AG04449 (cell line): ENCODE data around the gene TMC4.

Experiments
- CTCF ChIA-PET: fragments of 350-600 bp; formaldehyde crosslinking; extraction: SDS; loops from one replicate; lab custom pipeline; 2021; ENCODE audit warnings: antibody characterized with exemption; lab: Yijun Ruan, JAX
- POLR2A ChIA-PET: fragments of 400-600, 350-600 bp; formaldehyde crosslinking; extraction: SDS; loops from one replicate; lab custom pipeline; 2020; ENCODE audit warnings: antibody characterized with exemption, inconsistent platforms; lab: Yijun Ruan, JAX
- DNase-seq: peaks from one replicate; pipeline ENCODE4 v3.0.0-alpha.2; 2010; ENCODE audit warnings: low read depth, low spot score
- H3K4me3 ChIP-seq: 2 replicates; pipeline ENCODE4 v1.5.1; 2011; ENCODE audit warnings: low read depth, mild to moderate bottlenecking, control low read depth, low read length
- CTCF ChIP-seq: IDR thresholded peaks from one replicate; pipeline ENCODE4 v1.5.1; 2011; ENCODE audit warnings: mild to moderate bottlenecking, moderate library complexity, low read length, control low read depth, inconsistent platforms; ENCODE audit not compliant: insufficient read depth; ENCODE audit errors: missing control alignments

The TMC4 gene

GRCh38 chr19:54156953-54157352 lies 16.0 kb downstream of the TMC4 start:
- DNase-seq, result no peak
- CTCF ChIA-PET, result interaction anchor here (1.4 to 1.8 kb wide), 3 partner anchors 12 to 235 kb away, joined by 3 to 9 read pairs (median 6); no protein-coding TSS in a partner anchor
- POLR2A ChIA-PET, result no interaction called here
- no peak for TF ChIP-seq CTCF
- no peak overlapping the region for H3K4me3 ChIP-seq

- ChIA-PET CTCF (interaction anchor here (1.7 kb wide), 1 partner anchor 13 kb away, joined by 9 read pairs; no protein-coding TSS in a partner anchor), POLR2A (interaction anchor here (0.7 kb wide), 1 partner anchor 20 kb away, joined by 3 read pairs; no protein-coding TSS in a partner anchor)
- H3K4me3 ChIP-seq, result no peak overlapping the region
- TF ChIP-seq CTCF, result no peak
- no peak for DNase-seq
Measured at GRCh38 chr19:54156490-54156889, 16.5 kb downstream of the TMC4 start.

- H3K4me3 ChIP-seq, result no peak overlapping the region
- ChIA-PET CTCF (interaction anchor here (1.7 kb wide), 1 partner anchor 14 kb away, joined by 9 read pairs; no protein-coding TSS in a partner anchor), POLR2A (interaction anchor here (0.7 to 1.4 kb wide), 2 partner anchors 12 to 19 kb away, joined by 3 read pairs; no protein-coding TSS in a partner anchor)
- DNase-seq, result no peak
- no peak for TF ChIP-seq CTCF
Measured at GRCh38 chr19:54155694-54156093, 17.3 kb downstream of the TMC4 start.

GRCh38 chr19:54154603-54155345 lies 18.2 kb downstream of the TMC4 start:
- H3K4me3 ChIP-seq, result no peak overlapping the region
- TF ChIP-seq CTCF, result no peak
- DNase-seq, result no peak
- ChIA-PET CTCF (no interaction called here), POLR2A (interaction anchor here (1.4 kb wide), 1 partner anchor 11 kb away, joined by 3 read pairs; no protein-coding TSS in a partner anchor)

- no peak overlapping the region for H3K4me3 ChIP-seq
- no peak for DNase-seq
- ChIA-PET CTCF (no interaction called here), POLR2A (no interaction called here)
- no peak for TF ChIP-seq CTCF
Measured at GRCh38 chr19:54153731-54154326, 19.1 kb downstream of the TMC4 start.
